Osteoblast (primary cell): ENCODE data around the gene DGKE. TPM values are rescaled to one million over a fixed set of nuclear protein-coding genes. Genes with fewer than 3 reads are reported as not detected.

ENCODE experiments used
- DNase-seq: peaks from one replicate; pipeline ENCODE4 v3.0.0; 2011; ENCODE audit warnings: low spot score, mixed read lengths; ENCODE audit not compliant: insufficient read length; ENCODE audit errors: missing footprints
- H2AFZ ChIP-seq: 2 replicates; pipeline ENCODE4 v1.6.0; 2011; ENCODE audit warnings: mild to moderate bottlenecking, low read length
- H3K27ac ChIP-seq: 2 replicates; pipeline ENCODE4 v1.5.1; 2011; ENCODE audit warnings: mild to moderate bottlenecking, low read depth, low read length, moderate library complexity
- H3K27me3 ChIP-seq: 2 replicates; pipeline ENCODE4 v1.6.0; 2012; ENCODE audit warnings: mild to moderate bottlenecking, control low read depth, inconsistent platforms, low read length, moderate library complexity; ENCODE audit not compliant: insufficient read depth
- H3K36me3 ChIP-seq: 2 replicates; pipeline ENCODE4 v1.5.1; 2011; ENCODE audit warnings: mild to moderate bottlenecking, low read length, control low read depth, moderate library complexity; ENCODE audit not compliant: insufficient read depth
- H3K4me1 ChIP-seq: 2 replicates; pipeline ENCODE4 v1.5.1; 2011; ENCODE audit warnings: mild to moderate bottlenecking, low read length, control low read depth, moderate library complexity; ENCODE audit not compliant: insufficient read depth
- H3K4me2 ChIP-seq: 2 replicates; pipeline ENCODE4 v1.6.0; 2011; ENCODE audit warnings: mild to moderate bottlenecking, low read length; ENCODE audit not compliant: insufficient read depth
- H3K4me3 ChIP-seq: fragments of 200-600 bp; sonication (generic); 3 replicates; pipeline ENCODE4 v1.5.1; 2012; ENCODE audit warnings: mild to moderate bottlenecking, low read length, inconsistent platforms; ENCODE audit not compliant: insufficient read depth
- H3K79me2 ChIP-seq: 2 replicates; pipeline ENCODE4 v1.6.0; 2012; ENCODE audit warnings: mild to moderate bottlenecking, low read length, control low read depth, inconsistent platforms; ENCODE audit not compliant: insufficient read depth
- H3K9me3 ChIP-seq: 2 replicates; pipeline ENCODE4 v1.5.1; 2011; ENCODE audit warnings: low read depth, low read length, control low read depth
- H4K20me1 ChIP-seq: 2 replicates; pipeline ENCODE4 v1.6.0; 2012; ENCODE audit warnings: mild to moderate bottlenecking, low read length, control low read depth; ENCODE audit not compliant: insufficient read depth
- total RNA-seq: library from RNA; depleted of rRNA; stranded (reverse); fragments of >200 nt; gene quantifications from 2 replicates; pipeline ENCODE4 v1.2.3, GENCODE V29; 2012
- TF ChIP-seq, protein P1 (sequence below): IDR thresholded peaks from 2 replicates; pipeline ENCODE4 v1.5.1; 2011; ENCODE audit warnings: mild to moderate bottlenecking, low read depth, low read length, moderate library complexity; ENCODE audit errors: extremely low read depth

Gene DGKE
- total RNA-seq, 1 donor, result 6.2 TPM

DNA sequence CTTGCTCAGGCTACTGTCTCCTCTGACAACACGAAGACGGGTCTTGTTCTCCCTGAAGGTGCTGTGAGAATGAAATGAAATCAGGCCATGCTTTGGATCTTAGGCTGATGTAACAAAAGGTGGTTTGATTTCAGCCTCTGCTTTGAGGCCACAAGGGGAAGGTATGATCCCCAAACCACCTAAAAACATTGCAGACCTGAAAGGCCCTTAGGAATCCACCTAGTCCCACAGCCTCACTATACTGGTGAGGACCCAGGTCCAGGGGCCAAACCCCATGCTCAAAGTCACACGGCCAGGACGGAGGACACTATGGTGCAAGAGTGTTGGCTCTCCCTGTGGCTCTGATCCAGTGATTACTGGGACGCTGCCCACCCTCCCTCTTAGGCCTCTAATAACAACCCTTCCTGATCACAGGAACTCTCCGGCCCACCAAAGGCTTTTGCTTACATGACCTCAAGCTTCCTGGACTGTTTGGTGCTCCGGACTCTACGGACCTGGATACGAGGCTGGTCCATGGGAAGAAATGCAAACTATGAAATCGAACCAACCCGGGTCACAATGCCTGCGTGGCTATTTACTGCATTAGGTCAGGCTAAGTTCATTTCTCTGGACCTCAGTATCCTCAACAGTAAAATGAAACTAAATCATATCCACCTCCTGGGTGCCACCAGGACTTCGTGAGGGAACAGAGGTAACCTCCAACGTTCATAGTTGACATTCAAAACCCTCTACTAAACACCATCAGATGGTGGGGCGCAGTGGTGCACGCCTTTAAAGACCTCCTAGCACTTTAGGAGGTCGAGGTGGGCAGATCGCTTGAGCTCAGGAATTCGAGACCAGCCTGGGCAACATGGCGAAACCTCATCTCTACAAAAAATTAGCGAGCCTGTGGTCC is 78.4 kb downstream of the DGKE start:
- H3K9me3 ChIP-seq, result no peaks in the 10 kb centered on the region
- peaks cover 64% of the 10 kb centered on the region for H3K79me2 ChIP-seq
- no peaks in the 10 kb centered on the region for H3K27me3 ChIP-seq
- H2AFZ ChIP-seq, result peak overlapping the region; percentile 80
- DNase-seq, result no peak
- peaks cover 14% of the 10 kb centered on the region for H4K20me1 ChIP-seq
- H3K4me1 ChIP-seq, result peaks cover 32% of the 10 kb centered on the region
- peak overlapping the region; percentile 92 for H3K4me2 ChIP-seq
- H3K4me3 ChIP-seq, result peak overlapping the region; percentile 83
- TF ChIP-seq, protein P1, sequence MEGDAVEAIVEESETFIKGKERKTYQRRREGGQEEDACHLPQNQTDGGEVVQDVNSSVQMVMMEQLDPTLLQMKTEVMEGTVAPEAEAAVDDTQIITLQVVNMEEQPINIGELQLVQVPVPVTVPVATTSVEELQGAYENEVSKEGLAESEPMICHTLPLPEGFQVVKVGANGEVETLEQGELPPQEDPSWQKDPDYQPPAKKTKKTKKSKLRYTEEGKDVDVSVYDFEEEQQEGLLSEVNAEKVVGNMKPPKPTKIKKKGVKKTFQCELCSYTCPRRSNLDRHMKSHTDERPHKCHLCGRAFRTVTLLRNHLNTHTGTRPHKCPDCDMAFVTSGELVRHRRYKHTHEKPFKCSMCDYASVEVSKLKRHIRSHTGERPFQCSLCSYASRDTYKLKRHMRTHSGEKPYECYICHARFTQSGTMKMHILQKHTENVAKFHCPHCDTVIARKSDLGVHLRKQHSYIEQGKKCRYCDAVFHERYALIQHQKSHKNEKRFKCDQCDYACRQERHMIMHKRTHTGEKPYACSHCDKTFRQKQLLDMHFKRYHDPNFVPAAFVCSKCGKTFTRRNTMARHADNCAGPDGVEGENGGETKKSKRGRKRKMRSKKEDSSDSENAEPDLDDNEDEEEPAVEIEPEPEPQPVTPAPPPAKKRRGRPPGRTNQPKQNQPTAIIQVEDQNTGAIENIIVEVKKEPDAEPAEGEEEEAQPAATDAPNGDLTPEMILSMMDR, result no peak
- H3K36me3 ChIP-seq, result peaks cover 14% of the 10 kb centered on the region
- H3K27ac ChIP-seq, result peak overlapping the region; percentile 68

DNA sequence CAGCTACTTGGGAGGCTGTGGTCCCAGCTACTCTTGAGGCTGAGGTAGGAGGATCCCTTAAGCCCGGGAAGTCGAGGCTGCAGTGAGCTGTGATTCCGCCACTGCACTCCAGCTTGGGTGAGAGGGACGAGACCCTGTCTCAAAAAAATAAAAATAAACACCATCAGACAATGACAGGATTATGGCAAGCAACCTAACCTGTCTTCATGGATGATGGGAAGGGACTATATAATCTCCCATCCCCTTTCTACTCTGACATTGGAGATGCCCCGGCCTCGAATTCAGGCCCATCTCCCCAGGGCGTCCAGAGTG is 79.0 kb downstream of the DGKE start:
- peaks cover 64% of the 10 kb centered on the region for H3K79me2 ChIP-seq
- peak overlapping the region; percentile 92 for H3K4me2 ChIP-seq
- peak overlapping the region; percentile 68 for H3K27ac ChIP-seq
- H3K4me1 ChIP-seq, result peaks cover 32% of the 10 kb centered on the region
- H3K36me3 ChIP-seq, result peaks cover 8% of the 10 kb centered on the region
- no peaks in the 10 kb centered on the region for H3K27me3 ChIP-seq
- H3K9me3 ChIP-seq, result no peaks in the 10 kb centered on the region
- peaks cover 14% of the 10 kb centered on the region for H4K20me1 ChIP-seq
- DNase-seq, result no peak
- H2AFZ ChIP-seq, result peak overlapping the region; percentile 80
- H3K4me3 ChIP-seq, result peak overlapping the region; percentile 83
- TF ChIP-seq, protein P1, result no peak

DNA sequence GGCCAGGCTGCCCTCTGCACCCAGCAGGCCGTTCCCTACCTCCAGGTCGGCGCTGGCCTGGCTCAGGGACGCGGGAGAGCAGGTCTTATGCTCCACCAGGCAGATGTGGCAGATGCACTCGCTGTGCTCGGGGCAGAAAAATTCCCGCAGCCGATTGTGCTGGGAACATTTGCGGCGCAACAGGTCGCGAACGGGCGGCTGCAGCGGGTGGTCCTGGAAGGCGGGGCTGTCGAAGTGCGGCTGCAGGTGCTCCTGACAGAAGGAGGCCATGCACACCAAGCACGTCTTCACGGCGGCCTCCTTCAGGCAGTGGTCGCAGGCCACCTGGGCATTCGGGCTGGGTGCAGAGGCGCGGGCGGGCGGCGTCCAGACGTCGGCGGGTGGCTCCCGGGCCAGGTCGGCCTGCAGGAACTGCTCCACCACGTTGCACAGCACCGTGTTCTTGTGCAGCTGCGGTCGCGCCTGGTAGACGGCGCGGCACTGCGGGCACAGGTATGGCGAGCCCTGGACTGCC is 79.5 kb downstream of the DGKE start:
- Histone ChIP-seq H3K4me3 (peak overlapping the region; percentile 83), H3K4me1 (peaks cover 32% of the 10 kb centered on the region), H3K27ac (peak overlapping the region; percentile 68), H3K27me3 (no peaks in the 10 kb centered on the region), H3K4me2 (peak overlapping the region; percentile 92), H3K79me2 (peaks cover 62% of the 10 kb centered on the region), H3K36me3 (peaks cover 4% of the 10 kb centered on the region), H2AFZ (peak overlapping the region; percentile 80), H3K9me3 (no peaks in the 10 kb centered on the region), H4K20me1 (peaks cover 10% of the 10 kb centered on the region)
- TF ChIP-seq, protein P1, result no peak
- DNase-seq, result no peak

DNA sequence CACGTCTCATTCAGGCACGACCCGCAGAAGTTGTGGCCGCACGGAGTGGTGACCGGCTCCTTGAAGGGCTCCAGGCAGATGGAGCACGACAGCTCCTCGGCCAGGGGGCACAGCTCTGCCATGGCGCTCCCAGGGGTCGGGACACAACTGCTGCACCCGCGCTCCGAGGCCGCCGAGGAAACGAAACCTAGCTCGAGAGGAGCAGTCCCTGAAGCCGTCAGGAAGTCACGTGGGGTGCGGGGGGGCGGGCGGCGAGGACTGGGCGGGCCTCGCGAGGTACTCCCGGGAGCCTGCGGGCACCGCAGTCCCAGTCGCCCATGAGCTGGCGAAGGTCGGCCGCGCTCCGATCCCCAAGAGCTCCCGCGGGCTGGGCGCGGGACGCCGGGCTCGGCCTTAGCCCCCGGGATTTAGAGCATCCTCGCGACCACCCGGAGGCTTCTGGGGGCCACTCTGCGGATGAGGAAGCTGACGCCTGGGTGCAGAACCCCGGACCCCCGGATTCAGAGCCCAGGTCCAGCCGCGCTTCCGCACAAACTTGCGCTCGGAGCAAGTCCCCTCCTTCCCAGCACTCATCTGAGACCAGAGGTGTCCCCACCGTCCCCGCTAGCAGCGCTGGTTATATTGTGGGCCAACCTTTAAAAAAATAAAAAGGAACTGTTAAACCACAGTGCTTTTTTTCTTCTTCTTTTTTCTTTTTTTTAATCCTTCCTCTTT is 80.1 kb downstream of the DGKE start, which contains the start of gene TRIM25:
Gene TRIM25, minus strand, starts transcription at position 183 of the 714 bp plus-strand sequence. Its CDS starts 61 bp downstream, at position 122.
- DNase-seq, result peak; percentile 99
- Histone ChIP-seq H3K4me2 (peak within 1 kb of the TSS; percentile 92), H2AFZ (peak within 1 kb of the TSS; percentile 80), H3K27ac (peak within 1 kb of the TSS; percentile 88), H3K9me3 (no peaks in the 10 kb centered on the region), H3K79me2 (peaks cover 56% of the 10 kb centered on the region), H3K4me3 (peak within 1 kb of the TSS; percentile 83), H3K27me3 (no peaks in the 10 kb centered on the region), H3K36me3 (no peaks in the 10 kb centered on the region), H4K20me1 (peaks cover 7% of the 10 kb centered on the region), H3K4me1 (peaks cover 32% of the 10 kb centered on the region)
- TF ChIP-seq, protein P1, result no peak
